ENCODE measurements around the gene IL1F10.

IL1F10 gene

DNA sequence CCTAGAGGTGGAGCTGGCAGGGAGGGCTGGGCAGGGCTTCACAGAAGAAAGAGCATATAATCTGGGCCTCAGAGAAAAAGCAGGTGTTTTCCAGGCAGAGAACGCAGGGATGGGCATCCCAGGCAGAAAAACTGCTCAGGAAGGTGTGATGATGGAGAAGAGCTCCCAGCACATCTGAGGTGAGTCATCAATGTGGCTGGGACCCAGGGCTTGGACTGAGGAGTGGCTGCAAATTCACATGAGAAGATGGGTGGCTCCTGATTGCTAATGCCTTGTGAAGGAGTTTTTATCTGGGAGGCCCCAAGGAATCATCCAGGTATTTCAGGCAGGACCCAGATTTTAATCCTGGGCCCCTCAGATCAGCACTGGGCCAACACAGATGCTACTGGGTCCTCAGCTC, 10.2 kb downstream of the IL1F10 start:
- Mint-ChIP-seq H3K4me3 (no peak overlapping the region), H3K27ac (no peak overlapping the region), H3K4me1 (peaks cover 20% of the 10 kb centered on the region), H3K27me3 (ENCODE audit: low read depth, poor library complexity) (peaks cover 70% of the 10 kb centered on the region), H3K9me3 (no peaks in the 10 kb centered on the region), H3K36me3 (ENCODE audit: low read depth) (no peaks in the 10 kb centered on the region)
- no peak for DNase-seq
- TF ChIP-seq, protein P1, sequence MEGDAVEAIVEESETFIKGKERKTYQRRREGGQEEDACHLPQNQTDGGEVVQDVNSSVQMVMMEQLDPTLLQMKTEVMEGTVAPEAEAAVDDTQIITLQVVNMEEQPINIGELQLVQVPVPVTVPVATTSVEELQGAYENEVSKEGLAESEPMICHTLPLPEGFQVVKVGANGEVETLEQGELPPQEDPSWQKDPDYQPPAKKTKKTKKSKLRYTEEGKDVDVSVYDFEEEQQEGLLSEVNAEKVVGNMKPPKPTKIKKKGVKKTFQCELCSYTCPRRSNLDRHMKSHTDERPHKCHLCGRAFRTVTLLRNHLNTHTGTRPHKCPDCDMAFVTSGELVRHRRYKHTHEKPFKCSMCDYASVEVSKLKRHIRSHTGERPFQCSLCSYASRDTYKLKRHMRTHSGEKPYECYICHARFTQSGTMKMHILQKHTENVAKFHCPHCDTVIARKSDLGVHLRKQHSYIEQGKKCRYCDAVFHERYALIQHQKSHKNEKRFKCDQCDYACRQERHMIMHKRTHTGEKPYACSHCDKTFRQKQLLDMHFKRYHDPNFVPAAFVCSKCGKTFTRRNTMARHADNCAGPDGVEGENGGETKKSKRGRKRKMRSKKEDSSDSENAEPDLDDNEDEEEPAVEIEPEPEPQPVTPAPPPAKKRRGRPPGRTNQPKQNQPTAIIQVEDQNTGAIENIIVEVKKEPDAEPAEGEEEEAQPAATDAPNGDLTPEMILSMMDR (IDR thresholded peaks at IDR 0.05): no peak

DNA sequence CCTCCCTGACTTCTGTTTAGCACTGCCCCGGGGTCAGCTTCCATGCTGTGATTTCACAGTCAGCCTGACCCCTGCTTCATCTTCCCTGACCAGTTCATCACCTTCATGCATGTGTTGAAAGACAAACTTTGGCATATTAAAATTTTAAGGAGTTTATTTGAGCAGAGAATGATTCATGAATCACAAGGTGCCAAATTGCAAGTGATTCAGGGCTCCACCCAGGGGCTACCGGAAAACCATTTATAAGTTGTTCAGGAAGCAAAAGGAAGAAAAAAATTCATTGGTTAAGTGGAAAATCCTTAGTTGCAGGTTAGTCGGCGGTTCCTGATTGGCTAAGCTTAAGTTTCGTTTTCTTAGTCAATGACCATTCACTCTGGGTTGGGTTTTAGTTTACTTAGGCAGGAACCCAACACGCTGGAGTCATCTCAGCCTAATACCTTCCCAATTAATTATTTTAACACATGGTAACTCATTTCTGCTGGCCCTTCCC, 10.6 kb downstream of the IL1F10 start:
- DNase-seq: no peak
- no peak overlapping the region for H3K4me3 Mint-ChIP-seq
- no peaks in the 10 kb centered on the region for H3K36me3 Mint-ChIP-seq (ENCODE audit: low read depth)
- H3K27me3 Mint-ChIP-seq (ENCODE audit: low read depth, poor library complexity): peaks cover 71% of the 10 kb centered on the region
- peak overlapping the region; percentile 26 for H3K27ac Mint-ChIP-seq
- no peaks in the 10 kb centered on the region for H3K9me3 Mint-ChIP-seq
- peaks cover 20% of the 10 kb centered on the region for H3K4me1 Mint-ChIP-seq
- TF ChIP-seq, protein P1 (IDR thresholded peaks at IDR 0.05): no peak

DNA sequence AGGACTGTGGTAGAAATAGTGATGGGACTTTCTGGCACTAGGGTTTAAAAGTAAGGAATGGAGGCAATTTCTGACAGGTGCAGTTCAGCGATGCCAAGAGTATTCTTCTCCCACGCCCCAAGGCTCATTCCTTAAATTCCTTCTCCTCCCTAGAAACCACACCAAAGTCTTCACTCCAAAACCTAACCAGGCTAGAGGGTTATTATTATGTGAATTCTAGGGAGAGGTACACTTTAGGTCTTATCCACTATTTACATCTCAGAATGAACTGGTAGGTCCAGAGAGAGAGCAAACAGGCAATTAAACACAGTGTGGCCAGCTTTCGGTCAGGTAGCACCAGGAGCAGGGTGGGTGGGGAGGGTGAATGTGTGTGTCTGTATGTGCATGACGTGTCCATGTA, 11.4 kb downstream of the IL1F10 start:
- H3K27me3 Mint-ChIP-seq (ENCODE audit: low read depth, poor library complexity): peaks cover 73% of the 10 kb centered on the region
- H3K36me3 Mint-ChIP-seq (ENCODE audit: low read depth): no peaks in the 10 kb centered on the region
- TF ChIP-seq, protein P1 (IDR thresholded peaks at IDR 0.05): no peak
- H3K4me1 Mint-ChIP-seq: peaks cover 20% of the 10 kb centered on the region
- no peak for DNase-seq
- no peak overlapping the region for H3K27ac Mint-ChIP-seq
- H3K9me3 Mint-ChIP-seq: no peaks in the 10 kb centered on the region
- no peak overlapping the region for H3K4me3 Mint-ChIP-seq

DNA sequence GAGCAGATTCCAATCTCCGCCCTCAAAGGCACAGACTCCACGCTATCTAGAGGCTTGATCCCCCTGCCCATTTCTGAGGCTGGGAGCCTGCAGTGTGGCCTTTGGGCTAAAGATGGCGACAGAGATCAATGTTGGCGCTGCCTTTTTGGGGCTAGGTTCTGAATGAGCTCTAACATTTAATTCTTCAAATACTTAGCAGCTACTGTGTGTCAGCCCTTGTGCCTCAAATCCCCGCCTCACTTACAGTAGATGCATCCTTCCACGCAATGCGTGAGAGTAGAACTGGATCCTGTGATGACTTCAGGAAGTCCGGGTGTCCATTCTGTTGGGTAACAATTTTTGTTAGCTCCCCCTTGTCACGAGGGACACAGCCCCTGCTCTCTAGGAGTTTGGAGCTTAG, 12.4 kb downstream of the IL1F10 start:
- H3K27ac Mint-ChIP-seq: no peak overlapping the region
- no peaks in the 10 kb centered on the region for H3K36me3 Mint-ChIP-seq (ENCODE audit: low read depth)
- peaks cover 77% of the 10 kb centered on the region for H3K27me3 Mint-ChIP-seq (ENCODE audit: low read depth, poor library complexity)
- H3K4me1 Mint-ChIP-seq: peaks cover 20% of the 10 kb centered on the region
- DNase-seq: peak; percentile 70
- TF ChIP-seq, protein P1 (IDR thresholded peaks at IDR 0.05): peak; percentile 84
- no peaks in the 10 kb centered on the region for H3K9me3 Mint-ChIP-seq
- no peak overlapping the region for H3K4me3 Mint-ChIP-seq

DNA sequence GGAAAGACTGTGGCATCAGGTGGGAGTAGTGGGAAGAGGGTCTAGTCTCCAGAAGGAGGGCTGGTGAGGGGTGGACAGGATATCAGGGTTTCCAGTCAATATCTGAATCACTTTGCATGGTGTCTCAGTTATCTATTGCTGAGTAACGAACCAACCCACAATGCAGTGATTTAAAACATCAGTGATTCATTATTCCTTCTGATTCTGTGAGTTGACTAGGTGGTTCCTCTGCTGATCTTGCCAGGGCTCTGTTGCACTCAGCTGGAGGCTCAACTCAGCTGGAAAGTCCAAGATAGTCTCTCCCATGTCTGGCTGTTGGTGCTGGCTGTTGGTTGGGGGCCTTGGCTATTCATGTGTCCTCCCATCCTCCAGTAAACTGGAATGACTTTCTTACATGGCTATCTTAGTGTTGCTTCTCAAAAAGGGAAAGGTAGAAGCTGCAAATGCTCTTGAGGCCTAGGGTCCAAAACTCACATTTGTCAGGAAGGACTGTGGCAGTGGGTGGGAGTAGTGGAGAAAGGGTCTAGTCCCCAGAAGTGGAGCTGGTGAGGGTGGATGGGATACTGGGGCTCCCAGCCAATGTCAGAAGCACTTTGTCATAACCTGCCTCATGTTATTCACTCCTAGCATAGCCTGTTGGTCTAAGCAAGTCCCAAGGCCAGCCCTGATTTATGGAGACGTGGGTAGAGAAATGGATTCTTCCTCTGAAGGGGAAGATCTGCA, 13.9 kb downstream of the IL1F10 start:
- no peaks in the 10 kb centered on the region for H3K36me3 Mint-ChIP-seq (ENCODE audit: low read depth)
- no peaks in the 10 kb centered on the region for H3K9me3 Mint-ChIP-seq
- TF ChIP-seq, protein P1 (IDR thresholded peaks at IDR 0.05): no peak
- peaks cover 18% of the 10 kb centered on the region for H3K4me1 Mint-ChIP-seq
- H3K27me3 Mint-ChIP-seq (ENCODE audit: low read depth, poor library complexity): peaks cover 63% of the 10 kb centered on the region
- no peak overlapping the region for H3K27ac Mint-ChIP-seq
- DNase-seq: no peak
- H3K4me3 Mint-ChIP-seq: no peak overlapping the region

DNA sequence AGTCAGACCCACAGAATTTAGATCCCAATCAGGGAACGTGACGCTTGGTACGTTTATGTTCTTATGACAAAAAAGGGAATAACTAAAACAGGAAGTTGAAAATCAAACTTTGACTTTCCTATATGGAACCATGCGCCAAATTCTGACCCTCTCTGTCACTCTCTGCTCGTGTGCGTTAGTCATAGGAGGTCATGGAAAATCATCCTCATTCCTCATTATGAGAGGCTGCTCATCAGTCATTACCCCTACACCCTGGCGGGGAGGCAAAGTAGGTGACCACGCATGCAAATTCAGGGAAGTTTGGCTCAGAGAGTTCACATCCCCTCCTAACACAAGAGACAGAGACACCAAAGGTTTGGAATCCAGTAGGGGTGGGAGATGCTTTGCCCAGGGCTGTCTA, 15.5 kb downstream of the IL1F10 start:
- Mint-ChIP-seq H3K27ac (no peak overlapping the region), H3K9me3 (no peaks in the 10 kb centered on the region), H3K27me3 (ENCODE audit: low read depth, poor library complexity) (peaks cover 55% of the 10 kb centered on the region), H3K4me1 (peaks cover 7% of the 10 kb centered on the region), H3K4me3 (no peak overlapping the region), H3K36me3 (ENCODE audit: low read depth) (no peaks in the 10 kb centered on the region)
- no peak for DNase-seq
- TF ChIP-seq, protein P1 (IDR thresholded peaks at IDR 0.05): no peak

Measured in nephron progenitor cell (in vitro differentiated cells).